ENCODE data around the gene SRRD. TPM values are rescaled to one million over a fixed set of nuclear protein-coding genes. Genes with fewer than 3 reads are reported as not detected.

SRRD gene
- total RNA-seq (2022; extraction: Qiagen RNA extraction) = 18.2 to 21.5 TPM (median 18.8 TPM) in 5 replicates

GRCh38 chr22:26483439-26484359 lies at the start of gene SRRD, which contains the start of gene HPS4:
Gene SRRD (plus strand): TSS chr22:26483877. CDS start chr22:26483891, 14 bp downstream.
Gene HPS4 (minus strand): TSS chr22:26483783. CDS start chr22:26481762, 2,021 bp downstream.

GRCh38 chr22:26512149-26512793 lies 28.6 kb downstream of the SRRD start, which contains the start of gene TFIP11:
Gene TFIP11 (minus strand): TSS chr22:26512473. CDS start chr22:26510272, 2,201 bp downstream.

Other genes with a start within 250 kb of the SRRD start
- gene ASPHD2, start 54.6 kb upstream of the SRRD start, total RNA-seq (2022; extraction: Qiagen RNA extraction) = 1.2 to 1.6 TPM (median 1.4 TPM) in 5 replicates
- gene HPS4, start 94 bp upstream of the SRRD start, total RNA-seq (2022; extraction: Qiagen RNA extraction) = 14.3 to 17.0 TPM (median 14.4 TPM) in 5 replicates
- gene TFIP11, start 28.6 kb downstream of the SRRD start, total RNA-seq (2022; extraction: Qiagen RNA extraction) = 20.0 to 23.8 TPM (median 22.1 TPM) in 5 replicates
- 8.0 to 9.0 TPM (median 8.8 TPM) in 5 replicates for gene TPST2, start 106.3 kb downstream of the SRRD start, total RNA-seq (2022; extraction: Qiagen RNA extraction)
- gene CRYBB1, start 134.2 kb downstream of the SRRD start, total RNA-seq (2022; extraction: Qiagen RNA extraction) = not detected in 5 replicates
- not detected in 5 replicates for gene CRYBA4, start 138.1 kb downstream of the SRRD start, total RNA-seq (2022; extraction: Qiagen RNA extraction)
- 0.14 to 0.30 TPM (median 0.23 TPM) in 5 replicates for gene MIAT, start 173.7 kb downstream of the SRRD start, total RNA-seq (2022; extraction: Qiagen RNA extraction)

Measured in A549 treated with AZD2906 at 1 μM for 4 hours (cell line).